ENCODE results near the gene NFKB1. TPM values are rescaled to one million over a fixed set of nuclear protein-coding genes. Genes with fewer than 3 reads are reported as not detected.

Gene NFKB1
- total and polyA plus RNA-seq, 2 donors (not counting 1 experiment from before 2014, with no cell fraction given), result 32.0 to 88.1 TPM

GRCh38 chr4:102642631-102643298, 141.6 kb downstream of the NFKB1 start:
- no peak for TF ChIP-seq EZH2 (IDR thresholded peaks at IDR 0.05; ENCODE audit: borderline replicate concordance, insufficient read depth, low read depth, low read length, poor library complexity, severe bottlenecking)
- no peak for TF ChIP-seq CTCF (IDR thresholded peaks at IDR 0.05)
- Mint-ChIP-seq H3K27me3 (no peaks in the 10 kb centered on the region), H3K4me1 (no peaks in the 10 kb centered on the region), H3K9me3 (ENCODE audit: insufficient read depth) (no peaks in the 10 kb centered on the region), H3K27ac (no peak overlapping the region), H3K4me3 (no peak overlapping the region)
- H3K4me2 ChIP-seq (replicated peaks; ENCODE audit: low read depth, low read length, poor library complexity, severe bottlenecking), result no peak overlapping the region
- no peaks in the 10 kb centered on the region for H3K4me1 ChIP-seq (ENCODE audit: control insufficient read depth in 2 of 2, insufficient read depth in 2 of 2, low read length in 2 of 2)
- H2AFZ ChIP-seq (ENCODE audit: insufficient read depth, low read depth, low read length, poor library complexity, severe bottlenecking), result no peak overlapping the region
- no peak for ATAC-seq (ENCODE audit: low read depth)
- ChIA-PET POLR2A (no interaction called here), CTCF (no interaction called here)
- no peaks in the 10 kb centered on the region for H3K27me3 ChIP-seq (replicated peaks in 1 of 4; ENCODE audit: control extremely low read depth in 1 of 4, control insufficient read depth in 3 of 4, insufficient read depth in 4 of 4, low read length in 3 of 4)
- WGBS (ENCODE audit: insufficient coverage), result no CpG with 5 or more reads among the region's 5 CpGs
- H3K9ac ChIP-seq (ENCODE audit: low read length), result no peak overlapping the region
- intact Hi-C loops (cut with micrococcal nuclease), result no loop called here
- no peaks in the 10 kb centered on the region for H3K79me2 ChIP-seq (ENCODE audit: control insufficient read depth, insufficient read depth, low read length)
- no peaks in the 10 kb centered on the region for H4K20me1 ChIP-seq (ENCODE audit: control insufficient read depth, insufficient read depth, low read length, poor library complexity, severe bottlenecking)
- no peaks in the 10 kb centered on the region for H3K9me3 ChIP-seq (ENCODE audit: control extremely low read depth in 1 of 3, control insufficient read depth in 2 of 3, insufficient read depth in 1 of 3, low read length in 2 of 3)
- H3K27ac ChIP-seq (ENCODE audit: low read length in 2 of 2), result no peak overlapping the region
- H3K4me3 ChIP-seq (ENCODE audit: control extremely low read depth in 1 of 5, extremely low read depth in 1 of 5, insufficient read depth in 1 of 5, low read depth in 2 of 5, low read length in 4 of 5), result no peak overlapping the region
- DNase-seq, result no peak
- H3K36me3 ChIP-seq (replicated peaks in 1 of 2; ENCODE audit: control extremely low read depth in 1 of 2, control insufficient read depth in 1 of 2, extremely low read depth in 1 of 2, insufficient read depth in 2 of 2, low read length in 1 of 2), result peaks cover 0 to 46% of the 10 kb centered on the region in 2 experiments

GRCh38 chr4:102647117-102647516, 146.0 kb downstream of the NFKB1 start:
- POLR2A ChIA-PET, result no interaction called here
- CTCF ChIA-PET, result no interaction called here
- Histone ChIP-seq H3K4me1 (ENCODE audit: control insufficient read depth in 2 of 2, insufficient read depth in 2 of 2, low read length in 2 of 2) (no peaks in the 10 kb centered on the region), H3K36me3 (replicated peaks in 1 of 2; ENCODE audit: control extremely low read depth in 1 of 2, control insufficient read depth in 1 of 2, extremely low read depth in 1 of 2, insufficient read depth in 2 of 2, low read length in 1 of 2) (peaks cover 5 to 45% of the 10 kb centered on the region in 2 experiments), H3K27me3 (replicated peaks in 1 of 4; ENCODE audit: control extremely low read depth in 1 of 4, control insufficient read depth in 3 of 4, insufficient read depth in 4 of 4, low read length in 3 of 4) (no peaks in the 10 kb centered on the region), H2AFZ (ENCODE audit: insufficient read depth, low read depth, low read length, poor library complexity, severe bottlenecking) (no peak overlapping the region), H3K9ac (ENCODE audit: low read length) (no peak overlapping the region), H3K79me2 (ENCODE audit: control insufficient read depth, insufficient read depth, low read length) (no peaks in the 10 kb centered on the region), H3K9me3 (ENCODE audit: control extremely low read depth in 1 of 3, control insufficient read depth in 2 of 3, insufficient read depth in 1 of 3, low read length in 2 of 3) (no peaks in the 10 kb centered on the region), H3K27ac (ENCODE audit: low read length in 2 of 2) (no peak overlapping the region), H3K4me2 (replicated peaks; ENCODE audit: low read depth, low read length, poor library complexity, severe bottlenecking) (no peak overlapping the region), H4K20me1 (ENCODE audit: control insufficient read depth, insufficient read depth, low read length, poor library complexity, severe bottlenecking) (no peaks in the 10 kb centered on the region), H3K4me3 (ENCODE audit: control extremely low read depth in 1 of 5, extremely low read depth in 1 of 5, insufficient read depth in 1 of 5, low read depth in 2 of 5, low read length in 4 of 5) (no peak overlapping the region)
- DNase-seq, result no peak
- Mint-ChIP-seq H3K27ac (no peak overlapping the region), H3K27me3 (no peaks in the 10 kb centered on the region), H3K4me1 (no peaks in the 10 kb centered on the region), H3K9me3 (ENCODE audit: insufficient read depth) (no peaks in the 10 kb centered on the region), H3K4me3 (no peak overlapping the region)
- ATAC-seq (ENCODE audit: low read depth), result no peak
- WGBS (ENCODE audit: insufficient coverage), result no CpG with 5 or more reads among the region's 1 CpG
- TF ChIP-seq EZH2 (IDR thresholded peaks at IDR 0.05; ENCODE audit: borderline replicate concordance, insufficient read depth, low read depth, low read length, poor library complexity, severe bottlenecking) (no peak), CTCF (IDR thresholded peaks at IDR 0.05) (no peak)
- intact Hi-C loops (cut with micrococcal nuclease), result no loop called here

Data from B cell (primary cell).